Suprapubic skin (tissue), 4 donors: ENCODE measurements around the gene GTF2IRD1. TPM values are rescaled to one million over a fixed set of nuclear protein-coding genes. Genes with fewer than 3 reads are reported as not detected.

Source experiments
- DNase-seq, 2 donors: peaks; one replicate each; pipeline ENCODE4 v3.0.0-alpha.2; 2019; ENCODE audit warnings: low spot score in 2 of 2
- H3K27ac ChIP-seq: fragments of 200-600 bp; sonication (generic); one replicate; pipeline ENCODE4 v1.5.1; 2019
- H3K27me3 ChIP-seq: fragments of 200-600 bp; sonication (generic); one replicate; pipeline ENCODE4 v1.5.1; 2019
- H3K36me3 ChIP-seq: fragments of 200-600 bp; sonication (generic); one replicate; pipeline ENCODE4 v1.5.1; 2019
- H3K4me1 ChIP-seq: fragments of 200-600 bp; sonication (generic); one replicate; pipeline ENCODE4 v1.5.1; 2019
- H3K4me3 ChIP-seq: fragments of 200-600 bp; sonication (generic); one replicate; pipeline ENCODE4 v1.5.1; 2019; ENCODE audit warnings: mild to moderate bottlenecking
- H3K9me3 ChIP-seq: fragments of 200-600 bp; sonication (generic); one replicate; pipeline ENCODE4 v1.5.1; 2019
- EP300 ChIP-seq: sonication (generic); formaldehyde crosslinking; IDR thresholded peaks from one replicate; pipeline ENCODE4 v1.6.1; 2017; ENCODE audit warnings: antibody characterized with exemption
- POLR2A ChIP-seq, 2 donors: fragments of 450-650 bp; IDR thresholded peaks; one replicate each; pipeline ENCODE4 v1.6.1; 2017; ENCODE audit warnings: antibody characterized with exemption in 2 of 2, mild to moderate bottlenecking in 2 of 2, moderate library complexity in 2 of 2
- POLR2AphosphoS5 ChIP-seq, 3 donors: sonication (generic); formaldehyde crosslinking; IDR thresholded peaks; one replicate each; pipeline ENCODE4 v1.6.1; 2017; ENCODE audit warnings: antibody characterized with exemption in 3 of 3
- WGBS: methylation state at CpG from one replicate; pipeline ENCODE4 v1.1.5; 2018; 5-methylcytosine and 5-hydroxymethylcytosine counted together
- total RNA-seq, 4 donors: library from RNA; depleted of rRNA; stranded (reverse); fragments of >200 nt; gene quantifications; one replicate each; pipeline ENCODE4 v1.1.0, GENCODE V29; 2016
- TF ChIP-seq, protein P1 (sequence below), 2 donors: fragments of 200-600 bp in 1 of 2; fragments of 450-650 bp in 1 of 2; sonication (generic) in 1 of 2; IDR thresholded peaks; one replicate each; pipeline ENCODE4 v1.5.1; 2016 to 2019; ENCODE audit warnings: antibody characterized with exemption in 2 of 2, mild to moderate bottlenecking in 1 of 2, moderate library complexity in 1 of 2

The GTF2IRD1 gene
- total RNA-seq, 4 donors from 2014 or later, result 23.1 to 41.2 (median 25.0) TPM

DNA sequence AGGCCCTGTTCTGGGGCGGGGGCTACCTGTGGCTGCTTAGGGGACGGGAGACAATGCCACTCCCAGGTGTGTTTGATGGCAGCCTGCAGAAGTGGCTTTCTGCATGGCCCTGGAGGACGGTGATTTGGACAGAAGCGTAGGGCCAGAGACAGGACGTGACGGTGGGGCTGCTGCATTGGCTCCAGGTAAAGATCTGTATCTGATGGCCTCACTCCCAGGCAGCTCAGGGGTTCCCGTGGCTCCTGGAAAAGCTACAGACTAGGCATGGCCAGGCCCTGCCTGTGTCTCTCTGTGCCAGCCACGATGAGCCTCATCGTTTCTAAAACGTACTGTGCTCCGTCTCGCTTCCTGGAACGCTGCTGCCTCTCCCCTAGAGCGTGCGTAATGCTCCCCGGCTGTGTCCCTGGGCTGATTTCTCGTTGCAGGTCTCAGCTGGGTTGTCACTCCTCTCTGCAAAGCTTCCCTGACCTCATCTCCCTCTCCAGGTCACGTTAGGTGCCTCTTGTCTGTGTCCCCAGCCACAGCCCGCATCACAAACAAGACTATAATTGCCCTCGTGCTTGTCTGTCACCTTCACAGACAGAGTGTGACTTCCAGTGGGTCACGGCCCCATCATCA is 12.6 kb downstream of the GTF2IRD1 start:
- 48% methylated on average over 14 of the region's 21 CpGs for WGBS
- DNase-seq, result no peak
- TF ChIP-seq POLR2A (IDR thresholded peaks at IDR 0.05), result no peak
- TF ChIP-seq EP300, result peak; percentile 67
- peak overlapping the region; percentile 81 for H3K27ac ChIP-seq
- no peak overlapping the region for H3K4me3 ChIP-seq
- no peaks in the 10 kb centered on the region for H3K27me3 ChIP-seq
- H3K4me1 ChIP-seq, result peaks cover 31% of the 10 kb centered on the region
- H3K36me3 ChIP-seq, result no peaks in the 10 kb centered on the region
- H3K9me3 ChIP-seq, result no peaks in the 10 kb centered on the region

DNA sequence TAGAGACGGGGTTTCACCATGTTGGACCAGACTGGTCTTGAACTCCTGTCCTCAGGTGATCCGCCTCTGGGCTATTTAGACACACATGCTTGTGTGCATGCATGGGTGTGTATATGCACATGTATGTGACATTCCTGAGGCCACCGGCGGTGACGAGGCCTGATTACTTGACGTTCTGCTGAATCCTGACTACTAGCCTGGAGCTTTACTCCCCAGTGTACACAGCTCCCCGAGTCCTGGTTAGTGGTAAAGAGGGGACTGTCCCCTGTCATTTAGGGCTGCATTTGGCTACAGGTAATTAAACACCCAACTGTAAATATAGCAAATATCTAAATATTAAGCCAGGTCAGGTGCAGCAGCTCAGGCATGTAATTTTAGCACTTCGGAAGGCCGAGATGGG is 14.2 kb downstream of the GTF2IRD1 start:
- Histone ChIP-seq H3K9me3 (no peaks in the 10 kb centered on the region), H3K36me3 (no peaks in the 10 kb centered on the region), H3K27ac (peak overlapping the region; percentile 81), H3K4me1 (peaks cover 31% of the 10 kb centered on the region), H3K27me3 (no peaks in the 10 kb centered on the region), H3K4me3 (no peak overlapping the region)
- TF ChIP-seq POLR2AphosphoS5 (IDR thresholded peaks at IDR 0.05) (no peak), EP300 (no peak), POLR2A (IDR thresholded peaks at IDR 0.05) (no peak)
- TF ChIP-seq, protein P1, sequence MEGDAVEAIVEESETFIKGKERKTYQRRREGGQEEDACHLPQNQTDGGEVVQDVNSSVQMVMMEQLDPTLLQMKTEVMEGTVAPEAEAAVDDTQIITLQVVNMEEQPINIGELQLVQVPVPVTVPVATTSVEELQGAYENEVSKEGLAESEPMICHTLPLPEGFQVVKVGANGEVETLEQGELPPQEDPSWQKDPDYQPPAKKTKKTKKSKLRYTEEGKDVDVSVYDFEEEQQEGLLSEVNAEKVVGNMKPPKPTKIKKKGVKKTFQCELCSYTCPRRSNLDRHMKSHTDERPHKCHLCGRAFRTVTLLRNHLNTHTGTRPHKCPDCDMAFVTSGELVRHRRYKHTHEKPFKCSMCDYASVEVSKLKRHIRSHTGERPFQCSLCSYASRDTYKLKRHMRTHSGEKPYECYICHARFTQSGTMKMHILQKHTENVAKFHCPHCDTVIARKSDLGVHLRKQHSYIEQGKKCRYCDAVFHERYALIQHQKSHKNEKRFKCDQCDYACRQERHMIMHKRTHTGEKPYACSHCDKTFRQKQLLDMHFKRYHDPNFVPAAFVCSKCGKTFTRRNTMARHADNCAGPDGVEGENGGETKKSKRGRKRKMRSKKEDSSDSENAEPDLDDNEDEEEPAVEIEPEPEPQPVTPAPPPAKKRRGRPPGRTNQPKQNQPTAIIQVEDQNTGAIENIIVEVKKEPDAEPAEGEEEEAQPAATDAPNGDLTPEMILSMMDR (IDR thresholded peaks at IDR 0.05), result no peak
- 84% methylated on average over 9 of the region's 9 CpGs for WGBS
- no peak for DNase-seq

DNA sequence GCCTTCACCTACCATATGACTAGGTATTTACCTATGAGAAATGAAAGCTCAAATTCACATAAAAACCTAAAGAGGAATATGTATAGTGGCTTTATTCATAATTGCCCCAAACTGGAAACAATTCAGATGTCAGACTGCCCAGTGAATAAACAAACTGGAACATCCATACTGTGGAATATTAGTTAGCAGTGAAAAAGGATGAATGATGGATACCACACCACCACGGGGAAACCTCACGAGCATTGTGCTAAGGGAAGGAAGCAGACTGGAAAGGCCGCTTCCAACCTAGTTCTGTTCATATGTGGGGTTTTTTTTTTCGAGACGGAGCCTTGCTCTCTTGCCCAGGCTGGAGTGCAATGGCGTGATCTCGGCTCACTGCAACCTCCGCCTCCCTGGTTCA is 16.8 kb downstream of the GTF2IRD1 start:
- H3K4me3 ChIP-seq, result no peak overlapping the region
- DNase-seq, result no peak
- WGBS, result 95% methylated on average over 8 of the region's 8 CpGs

DNA sequence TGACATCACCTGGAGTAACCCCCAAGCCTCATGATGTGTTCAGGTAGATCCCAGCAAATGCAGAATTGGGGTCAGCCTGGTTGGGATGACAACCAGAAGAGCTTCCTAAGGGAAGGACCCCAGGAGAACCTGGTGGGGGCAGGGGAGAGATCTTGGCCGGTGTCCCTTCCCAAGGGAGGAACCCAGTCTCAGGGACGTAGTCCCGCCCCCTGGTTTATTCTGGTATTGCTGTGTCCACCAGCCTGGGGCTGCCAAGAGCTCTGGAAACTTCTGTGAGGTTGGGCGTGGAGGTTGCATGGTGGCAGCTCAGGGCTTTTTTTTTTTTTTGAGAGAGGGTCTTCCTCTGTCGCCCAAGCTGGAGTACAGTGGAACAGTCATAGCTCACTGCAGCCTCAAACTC is 19.4 kb downstream of the GTF2IRD1 start:
- H3K36me3 ChIP-seq, result no peaks in the 10 kb centered on the region
- no peak overlapping the region for H3K4me3 ChIP-seq
- no peak for TF ChIP-seq POLR2AphosphoS5 (IDR thresholded peaks at IDR 0.05)
- TF ChIP-seq, protein P1 (IDR thresholded peaks at IDR 0.05), result no peak
- TF ChIP-seq EP300, result no peak
- TF ChIP-seq POLR2A (IDR thresholded peaks at IDR 0.05), result no peak
- H3K27me3 ChIP-seq, result no peaks in the 10 kb centered on the region
- no peak for DNase-seq
- H3K4me1 ChIP-seq, result peaks cover 29% of the 10 kb centered on the region
- no peak overlapping the region for H3K27ac ChIP-seq
- 75% methylated on average over 4 of the region's 5 CpGs for WGBS
- no peaks in the 10 kb centered on the region for H3K9me3 ChIP-seq

More for the DNA sequence above, 16.8 kb downstream of the GTF2IRD1 start:
- H3K27ac ChIP-seq, result no peak overlapping the region
- no peaks in the 10 kb centered on the region for H3K9me3 ChIP-seq
- no peaks in the 10 kb centered on the region for H3K36me3 ChIP-seq
- H3K27me3 ChIP-seq, result no peaks in the 10 kb centered on the region
- peaks cover 18% of the 10 kb centered on the region for H3K4me1 ChIP-seq
- TF ChIP-seq EP300 (no peak), POLR2A (IDR thresholded peaks at IDR 0.05) (no peak), POLR2AphosphoS5 (IDR thresholded peaks at IDR 0.05) (no peak)
- TF ChIP-seq, protein P1 (IDR thresholded peaks at IDR 0.05), result no peak

DNA sequence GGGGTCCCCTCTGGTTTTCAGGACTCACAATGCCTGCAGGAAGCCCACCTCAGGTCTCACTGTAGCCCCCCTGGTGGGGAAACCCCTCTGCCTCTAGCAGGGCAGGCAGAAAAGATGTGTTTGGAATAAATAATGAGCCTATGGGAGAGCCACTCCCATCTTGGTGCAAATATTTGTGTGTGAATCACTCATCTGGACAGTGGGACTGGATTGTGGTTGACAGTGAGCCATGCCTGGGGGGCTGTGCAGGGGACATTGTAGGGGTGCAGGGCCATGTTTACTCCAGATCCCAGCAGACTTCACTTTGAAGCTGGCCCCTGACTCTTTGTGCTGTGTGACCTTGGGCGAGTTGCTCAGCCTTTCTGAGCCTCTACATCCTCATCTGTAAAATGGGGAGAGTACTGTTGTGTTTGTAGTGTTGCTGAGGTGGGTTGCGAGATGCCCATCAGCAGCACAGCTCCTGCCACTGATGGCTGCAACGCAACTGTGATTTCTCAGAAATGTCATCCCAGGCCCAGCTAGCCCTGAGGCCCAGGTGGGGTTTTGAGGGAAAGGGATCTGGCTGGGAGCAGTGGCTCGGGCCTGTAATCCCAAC is 20.7 kb downstream of the GTF2IRD1 start:
- H3K4me1 ChIP-seq, result peaks cover 42% of the 10 kb centered on the region

More for the DNA sequence above, 20.7 kb downstream of the GTF2IRD1 start:
- DNase-seq, result no peak
- TF ChIP-seq POLR2A (IDR thresholded peaks at IDR 0.05) (no peak), POLR2AphosphoS5 (IDR thresholded peaks at IDR 0.05) (no peak), EP300 (no peak)
- TF ChIP-seq, protein P1 (IDR thresholded peaks at IDR 0.05), result no peak
- H3K4me3 ChIP-seq, result no peak overlapping the region
- no peak overlapping the region for H3K27ac ChIP-seq
- no peaks in the 10 kb centered on the region for H3K27me3 ChIP-seq
- 94% methylated on average over 3 of the region's 4 CpGs for WGBS
- H3K36me3 ChIP-seq, result no peaks in the 10 kb centered on the region
- H3K9me3 ChIP-seq, result no peaks in the 10 kb centered on the region
